Liver (tissue), 9 donors: ENCODE results near the gene HSF4. TPM values are rescaled to one million over a fixed set of nuclear protein-coding genes. Genes with fewer than 3 reads are reported as not detected.
A peak's percentile ranks its signal among the peaks of the same experiment; 100 is the strongest.

Source experiments
- DNase-seq: peaks from one replicate; pipeline ENCODE4 v3.0.0-alpha.2; 2017; ENCODE audit warnings: low spot score
- H3K27ac ChIP-seq, 2 donors: one replicate each; pipeline ENCODE4 v1.7.0; 2013; ENCODE audit warnings: inconsistent platforms in 2 of 2, low read length in 2 of 2, control low read depth in 1 of 2, low read depth in 1 of 2, mild to moderate bottlenecking in 1 of 2
- H3K27me3 ChIP-seq, 4 donors: one replicate each; pipeline versions ENCODE4 v1.6.1 to v1.7.0; 2013; ENCODE audit warnings: low read length in 3 of 4, inconsistent platforms in 1 of 4, mild to moderate bottlenecking in 1 of 4, moderate library complexity in 1 of 4; ENCODE audit not compliant: control insufficient read depth in 4 of 4, insufficient read depth in 4 of 4
- H3K36me3 ChIP-seq, 4 donors: one replicate each; pipeline versions ENCODE4 v1.6.1 to v1.7.0; 2013; ENCODE audit warnings: low read length in 3 of 4, mild to moderate bottlenecking in 3 of 4, low read depth in 1 of 4, moderate library complexity in 1 of 4; ENCODE audit not compliant: control insufficient read depth in 4 of 4, insufficient read depth in 3 of 4
- H3K4me1 ChIP-seq, 4 donors: one replicate each; pipeline versions ENCODE4 v1.6.1 to v1.7.0; 2013; ENCODE audit warnings: low read length in 3 of 4, mild to moderate bottlenecking in 3 of 4, moderate library complexity in 1 of 4; ENCODE audit not compliant: control insufficient read depth in 4 of 4, insufficient read depth in 4 of 4
- H3K4me3 ChIP-seq, 3 donors: one replicate each; pipeline versions ENCODE4 v1.6.1 to v1.7.0; 2013; ENCODE audit warnings: low read length in 3 of 3, control low read depth in 1 of 3, low read depth in 1 of 3, mild to moderate bottlenecking in 1 of 3
- H3K9ac ChIP-seq, 2 donors: one replicate each; pipeline ENCODE4 v1.7.0; 2013; ENCODE audit warnings: low read length in 2 of 2, mild to moderate bottlenecking in 2 of 2, moderate library complexity in 2 of 2, control low read depth in 1 of 2, low read depth in 1 of 2
- H3K9me3 ChIP-seq, 4 donors: one replicate each; pipeline versions ENCODE4 v1.6.1 to v1.7.0; 2013; ENCODE audit warnings: low read length in 3 of 4; ENCODE audit not compliant: control insufficient read depth in 4 of 4
- ATF3 ChIP-seq: IDR thresholded peaks from 2 replicates; pipeline ENCODE4 v1.6.1; 2016; ENCODE audit warnings: antibody characterized with exemption
- CTCF ChIP-seq: fragments of 150-350 bp; IDR thresholded peaks from 2 replicates; pipeline ENCODE4 v1.5.1; 2017; ENCODE audit warnings: improper control_type of control experiment, low read depth, low read length; ENCODE audit not compliant: missing input control
- EGR1 ChIP-seq, 2 donors: IDR thresholded peaks; 2 replicates each; pipeline ENCODE4 v1.6.1; 2016 to 2018; ENCODE audit warnings: antibody characterized with exemption in 2 of 2, low read depth in 2 of 2
- FOXA1 ChIP-seq: IDR thresholded peaks from 2 replicates; pipeline ENCODE4 v1.6.1; 2016; ENCODE audit warnings: antibody characterized with exemption
- FOXA2 ChIP-seq: IDR thresholded peaks from 2 replicates; pipeline ENCODE4 v1.6.1; 2016; ENCODE audit warnings: antibody characterized with exemption
- GABPA ChIP-seq, 2 donors: IDR thresholded peaks in 1 of 2; conservative IDR thresholded peaks in 1 of 2; 2 replicates each; pipeline ENCODE4 v1.6.1; 2016; ENCODE audit warnings: antibody characterized with exemption in 2 of 2, mild to moderate bottlenecking in 1 of 2, moderate library complexity in 1 of 2
- HNF4A ChIP-seq, 2 donors: conservative IDR thresholded peaks; 2 replicates each; pipeline ENCODE4 v1.6.1; 2016; ENCODE audit warnings: antibody characterized with exemption in 2 of 2, mild to moderate bottlenecking in 2 of 2
- HNF4G ChIP-seq: IDR thresholded peaks from 2 replicates; pipeline ENCODE4 v1.6.1; 2016; ENCODE audit warnings: antibody characterized with exemption
- MAX ChIP-seq: IDR thresholded peaks from 2 replicates; pipeline ENCODE4 v1.6.1; 2016; ENCODE audit warnings: antibody characterized with exemption
- RAD21 ChIP-seq, 2 donors: IDR thresholded peaks; 2 replicates each; pipeline ENCODE4 v1.6.1; 2016; ENCODE audit warnings: antibody characterized with exemption in 2 of 2, mild to moderate bottlenecking in 2 of 2
- RXRA ChIP-seq, 2 donors: IDR thresholded peaks; 2 replicates each; pipeline ENCODE4 v1.6.1; 2017 to 2018; ENCODE audit warnings: antibody characterized with exemption in 2 of 2, mild to moderate bottlenecking in 1 of 2
- SP1 ChIP-seq: IDR thresholded peaks from 2 replicates; pipeline ENCODE4 v1.6.1; 2018; ENCODE audit warnings: antibody characterized with exemption, mild to moderate bottlenecking
- TAF1 ChIP-seq: conservative IDR thresholded peaks from 2 replicates; pipeline ENCODE4 v1.6.1; 2016; ENCODE audit warnings: antibody characterized with exemption, mild to moderate bottlenecking
- YY1 ChIP-seq: IDR thresholded peaks from 2 replicates; pipeline ENCODE4 v1.6.1; 2016; ENCODE audit warnings: antibody characterized with exemption, mild to moderate bottlenecking
- ZBTB33 ChIP-seq: IDR thresholded peaks from 2 replicates; pipeline ENCODE4 v1.6.1; 2016; ENCODE audit warnings: antibody characterized with exemption
- WGBS: extraction: QIAGEN DNeasy Blood & Tissue Kit; methylation state at CpG from one replicate; pipeline ENCODE4 v1.1.7; 2013; 5-methylcytosine and 5-hydroxymethylcytosine counted together
- polyA plus RNA-seq, 2 donors: library from polyadenylated mRNA; stranded (reverse) in 1 of 2; unstranded in 1 of 2; fragments of 200-250 nt in 1 of 2; fragments of >200 nt in 1 of 2; fragmentation: Nextera tagmentation in 1 of 2; extraction: Ambion mirVana in 1 of 2; gene quantifications; one replicate each; pipeline versions ENCODE4 v1.2.1 to v1.2.3, GENCODE V29; 2013 to 2015
- total RNA-seq, 2 donors: library from RNA; depleted of rRNA; stranded (reverse); fragments of >200 nt; gene quantifications; one replicate each; pipeline ENCODE4 v1.2.3, GENCODE V29; 2014
- donor health status: healthy.
- donor health status: healthy.
- donor health status: healthy.
- donor health status: healthy.
- donor health status: healthy.

HSF4 gene
- total and polyA plus RNA-seq, 4 donors: 0.42 to 5.1 (median 4.3) TPM

DNA sequence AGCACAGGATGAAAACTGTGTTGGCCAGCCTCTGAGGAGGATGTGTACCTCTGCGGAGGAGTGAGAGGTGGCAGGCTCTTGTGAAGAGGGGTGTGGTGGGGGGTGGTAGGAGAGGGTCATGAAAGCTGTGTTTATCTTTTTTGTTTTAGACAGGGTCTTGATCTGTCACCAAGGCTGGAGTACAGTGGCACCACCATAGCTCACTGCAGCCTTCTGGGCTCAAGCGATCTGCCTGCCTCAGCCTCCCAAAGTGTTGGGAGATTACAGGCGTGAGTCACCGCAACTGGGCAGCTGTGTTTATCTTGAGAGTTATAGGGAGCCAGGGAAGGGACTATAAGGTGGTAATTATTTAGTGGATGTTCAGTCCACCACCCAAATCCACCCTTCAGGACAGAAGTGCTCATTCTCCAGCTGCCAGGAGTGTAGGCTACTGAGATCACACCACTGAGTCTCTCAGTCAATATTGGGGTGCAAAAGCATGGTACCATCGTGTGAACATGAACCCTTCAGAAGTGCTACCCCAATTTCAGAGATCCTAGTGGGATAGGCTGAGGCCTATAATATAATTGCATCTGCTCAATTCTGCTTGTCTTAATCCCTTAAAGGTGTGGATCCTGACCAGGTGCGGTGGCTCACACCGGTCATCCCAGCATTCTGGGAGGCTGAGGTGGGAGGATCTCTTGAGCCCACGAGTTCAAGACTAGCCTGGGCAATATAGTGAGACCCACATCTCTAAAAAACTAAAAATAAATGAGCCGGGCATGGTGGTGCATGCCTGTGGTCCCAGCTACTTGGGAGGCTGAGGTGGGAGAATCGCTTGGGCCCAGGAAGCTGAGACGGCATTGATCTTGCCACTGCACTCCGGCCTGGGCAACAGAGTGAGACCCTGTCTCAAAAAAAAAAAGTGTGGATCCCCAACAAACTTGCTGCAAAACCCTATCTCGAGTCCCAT, 26.2 kb downstream of the HSF4 start:
- TF ChIP-seq EGR1 (IDR thresholded peaks at IDR 0.05; ENCODE audit: low read depth in 2 of 2) (no peak), SP1 (no peak), ATF3 (no peak), FOXA1 (no peak), RXRA (IDR thresholded peaks at IDR 0.05) (no peak), RAD21 (IDR thresholded peaks at IDR 0.05) (no peak), HNF4G (no peak), TAF1 (no peak), GABPA (IDR thresholded peaks at IDR 0.05 in 1 of 2, conservative IDR thresholded peaks at IDR 0.05 in 1 of 2) (no peak), CTCF (no peak), FOXA2 (no peak)
- no peak overlapping the region for H3K9ac ChIP-seq
- no peak overlapping the region for H3K27ac ChIP-seq
- no peaks in the 10 kb centered on the region for H3K27me3 ChIP-seq
- H3K36me3 ChIP-seq: peaks cover 6 to 17% (median 12%) of the 10 kb centered on the region in 4 donors
- H3K9me3 ChIP-seq: no peaks in the 10 kb centered on the region
- H3K4me1 ChIP-seq: peaks cover 8 to 27% (median 23%) of the 10 kb centered on the region in 4 donors
- DNase-seq: no peak
- no peak overlapping the region for H3K4me3 ChIP-seq
- WGBS: 81% methylated on average over 13 of the region's 13 CpGs

GRCh38 chr16:67191411-67191994, 27.0 kb downstream of the HSF4 start:
- no peaks in the 10 kb centered on the region for H3K9me3 ChIP-seq
- no peak overlapping the region for H3K9ac ChIP-seq
- H3K27ac ChIP-seq: no peak overlapping the region
- no peaks in the 10 kb centered on the region for H3K27me3 ChIP-seq
- peaks cover 10 to 24% (median 19%) of the 10 kb centered on the region in 4 donors for H3K36me3 ChIP-seq
- peaks cover 8 to 26% (median 22%) of the 10 kb centered on the region in 4 donors for H3K4me1 ChIP-seq
- no peak for DNase-seq
- 28% methylated on average over 9 of the region's 9 CpGs for WGBS
- TF ChIP-seq HNF4G (no peak), FOXA2 (no peak)
- H3K4me3 ChIP-seq: no peak overlapping the region

- H3K9ac ChIP-seq: peak within 1 kb of the TSS; percentile 90 to 96
- H3K27ac ChIP-seq: peak within 1 kb of the TSS; percentile 33 to 61
- DNase-seq: peak; percentile 88
- peaks cover 8 to 26% (median 22%) of the 10 kb centered on the region in 4 donors for H3K4me1 ChIP-seq
- no peaks in the 10 kb centered on the region for H3K9me3 ChIP-seq
- peak within 1 kb of the TSS; percentile 88 to 97 (median 92) for H3K4me3 ChIP-seq
- TF ChIP-seq RXRA (IDR thresholded peaks at IDR 0.05): no peak
- TF ChIP-seq HNF4A (conservative IDR thresholded peaks at IDR 0.05): no peak
- TF ChIP-seq GABPA (IDR thresholded peaks at IDR 0.05 in 1 of 2, conservative IDR thresholded peaks at IDR 0.05 in 1 of 2): peak; percentile 85 to 95
- no peak for TF ChIP-seq FOXA1
- TF ChIP-seq HNF4G: no peak
- TF ChIP-seq MAX: no peak
- peak; percentile 50 for TF ChIP-seq SP1
- peak; percentile 2 for TF ChIP-seq CTCF
- peak in 1 of 2 donors; percentile 40 for TF ChIP-seq RAD21 (IDR thresholded peaks at IDR 0.05)
- TF ChIP-seq ZBTB33: no peak
- peak; percentile 63 for TF ChIP-seq YY1
- TF ChIP-seq EGR1 (IDR thresholded peaks at IDR 0.05; ENCODE audit: low read depth in 2 of 2): peak; percentile 84 to 86
- WGBS: under 1% methylated on average over 54 of the region's 54 CpGs
- H3K36me3 ChIP-seq: peaks cover 10 to 31% (median 22%) of the 10 kb centered on the region in 4 donors
- H3K27me3 ChIP-seq: no peaks in the 10 kb centered on the region
Measured at GRCh38 chr16:67191995-67192681, 27.6 kb downstream of the HSF4 start, which contains the start of gene E2F4. E2F4 (plus strand) TSS chr16:67192155; CDS start chr16:67192228, 73 bp downstream.
